Measurements from ENCODE around the gene TEX36. TPM values are rescaled to one million over a fixed set of nuclear protein-coding genes. Genes with fewer than 3 reads are reported as not detected.
A peak's percentile ranks its signal among the peaks of the same experiment; 100 is the strongest.
"Not testable (repeated sequence)": the region's sequence is repeated elsewhere in the genome, so short reads cannot be mapped to it uniquely, and the experiment has no call there.

TEX36 gene
- not detected for polyA plus RNA-seq (ENCODE audit: insufficient read length in 3 of 3)
- long read RNA-seq, donor 1 = 0 reads
- long read RNA-seq, donor 2 = 0 reads
- long read RNA-seq, donor 3 = 0 reads
- long read RNA-seq, donor 4 = 0 reads
- long read RNA-seq, donor 5 = 0 reads
- long read RNA-seq, donor 6 = 0 reads
- long read RNA-seq, donor 7 = 0 reads
- long read RNA-seq, donor 8 = 0 reads
- long read RNA-seq, donor 9 = 0 reads
- long read RNA-seq, donor 10 = 0 reads
- long read RNA-seq, donor 11 = 0 reads
- long read RNA-seq, donor 12 = 0 reads
- long read RNA-seq, donor 13 = 0 reads
- long read RNA-seq, donor 14 = 0 reads
- long read RNA-seq, donor 15 = 0 reads
- long read RNA-seq, donor 16 = 0 reads

- DNase-seq = no peak
Measured at GRCh38 chr10:125683063-125683462, at the start of gene TEX36. TSS of gene TEX36 (minus strand) at chr10:125683163. CDS start at chr10:125682989, 174 bp downstream.

GRCh38 chr10:125727436-125727835 is 44.5 kb upstream of the TEX36 start:
- DNase-seq = no peak

- no peak for DNase-seq
Measured at GRCh38 chr10:125726914-125727313, 44.0 kb upstream of the TEX36 start.

- DNase-seq = no peak
Measured at GRCh38 chr10:125722811-125723210, 39.8 kb upstream of the TEX36 start.

GRCh38 chr10:125721035-125721434 is 38.1 kb upstream of the TEX36 start:
- no peak for DNase-seq

- no peak for DNase-seq
Measured at GRCh38 chr10:125720002-125720382, 37.0 kb upstream of the TEX36 start.

GRCh38 chr10:125719173-125720001 is 36.4 kb upstream of the TEX36 start, which contains the start of gene EDRF1:
TSS of gene EDRF1 (plus strand) at chr10:125719709. CDS start at chr10:125719808, 99 bp downstream.
- peak; percentile 98 for DNase-seq

- not testable (repeated sequence) for DNase-seq
Measured at GRCh38 chr10:125714728-125715127, 31.8 kb upstream of the TEX36 start.

GRCh38 chr10:125711110-125711750 is 28.3 kb upstream of the TEX36 start:
- no peak for DNase-seq

GRCh38 chr10:125709553-125710474 is 26.9 kb upstream of the TEX36 start:
- DNase-seq = no peak

GRCh38 chr10:125708971-125709503 is 26.1 kb upstream of the TEX36 start:
- no peak for DNase-seq

GRCh38 chr10:125707541-125708468 is 24.8 kb upstream of the TEX36 start:
- DNase-seq = no peak

- no peak for DNase-seq
Measured at GRCh38 chr10:125700355-125700911, 17.5 kb upstream of the TEX36 start.

GRCh38 chr10:125699562-125700143 is 16.7 kb upstream of the TEX36 start:
- no peak for DNase-seq

GRCh38 chr10:125698481-125698998 is 15.6 kb upstream of the TEX36 start:
- no peak for DNase-seq

- not testable (repeated sequence) for DNase-seq
Measured at GRCh38 chr10:125696884-125697283, 13.9 kb upstream of the TEX36 start.

- no peak for DNase-seq
Measured at GRCh38 chr10:125694883-125695282, 11.9 kb upstream of the TEX36 start.

- no peak for DNase-seq
Measured at GRCh38 chr10:125693524-125693847, 10.5 kb upstream of the TEX36 start.
